ENCODE data around the gene INSRR.

Gene INSRR

DNA sequence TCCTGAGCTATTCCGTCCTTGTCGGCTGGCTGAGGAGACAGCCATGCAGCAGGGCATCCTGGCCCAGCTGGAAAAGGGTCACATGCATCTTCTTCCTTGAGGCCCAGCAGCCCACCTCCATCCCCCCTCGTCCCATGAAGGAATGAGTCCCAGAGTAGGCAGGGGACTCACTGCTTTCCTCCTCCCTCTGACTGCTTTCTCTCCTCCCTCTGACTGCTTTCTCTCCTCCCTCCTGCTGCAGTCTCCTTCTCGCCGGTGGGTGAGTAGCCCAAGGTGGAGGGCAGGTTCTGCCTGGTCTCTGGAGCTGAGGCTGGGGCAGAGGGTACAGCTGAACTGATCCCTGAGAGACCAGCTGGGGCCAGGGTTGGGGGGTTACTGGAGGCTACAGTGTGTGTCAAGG, 15.2 kb upstream of the INSRR start:
- H3K4me3 ChIP-seq, result no peak overlapping the region
- DNase-seq (ENCODE audit: low spot score), result no peak
- TF ChIP-seq, protein P1, sequence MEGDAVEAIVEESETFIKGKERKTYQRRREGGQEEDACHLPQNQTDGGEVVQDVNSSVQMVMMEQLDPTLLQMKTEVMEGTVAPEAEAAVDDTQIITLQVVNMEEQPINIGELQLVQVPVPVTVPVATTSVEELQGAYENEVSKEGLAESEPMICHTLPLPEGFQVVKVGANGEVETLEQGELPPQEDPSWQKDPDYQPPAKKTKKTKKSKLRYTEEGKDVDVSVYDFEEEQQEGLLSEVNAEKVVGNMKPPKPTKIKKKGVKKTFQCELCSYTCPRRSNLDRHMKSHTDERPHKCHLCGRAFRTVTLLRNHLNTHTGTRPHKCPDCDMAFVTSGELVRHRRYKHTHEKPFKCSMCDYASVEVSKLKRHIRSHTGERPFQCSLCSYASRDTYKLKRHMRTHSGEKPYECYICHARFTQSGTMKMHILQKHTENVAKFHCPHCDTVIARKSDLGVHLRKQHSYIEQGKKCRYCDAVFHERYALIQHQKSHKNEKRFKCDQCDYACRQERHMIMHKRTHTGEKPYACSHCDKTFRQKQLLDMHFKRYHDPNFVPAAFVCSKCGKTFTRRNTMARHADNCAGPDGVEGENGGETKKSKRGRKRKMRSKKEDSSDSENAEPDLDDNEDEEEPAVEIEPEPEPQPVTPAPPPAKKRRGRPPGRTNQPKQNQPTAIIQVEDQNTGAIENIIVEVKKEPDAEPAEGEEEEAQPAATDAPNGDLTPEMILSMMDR (IDR thresholded peaks at IDR 0.05), result no peak
- H3K27ac ChIP-seq, result no peak overlapping the region

DNA sequence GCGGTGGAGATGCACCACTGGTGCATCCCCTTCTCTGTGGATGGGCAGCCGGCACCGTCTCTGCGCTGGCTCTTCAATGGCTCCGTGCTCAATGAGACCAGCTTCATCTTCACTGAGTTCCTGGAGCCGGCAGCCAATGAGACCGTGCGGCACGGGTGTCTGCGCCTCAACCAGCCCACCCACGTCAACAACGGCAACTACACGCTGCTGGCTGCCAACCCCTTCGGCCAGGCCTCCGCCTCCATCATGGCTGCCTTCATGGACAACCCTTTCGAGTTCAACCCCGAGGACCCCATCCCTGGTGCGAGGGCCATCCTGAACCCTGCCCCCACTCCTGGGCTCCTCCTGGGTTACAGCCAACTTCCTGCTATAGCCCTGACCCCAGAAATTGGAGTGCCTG, 14.7 kb upstream of the INSRR start:
- DNase-seq (ENCODE audit: low spot score), result no peak
- no peak overlapping the region for H3K4me3 ChIP-seq
- H3K27ac ChIP-seq, result no peak overlapping the region
- TF ChIP-seq, protein P1 (IDR thresholded peaks at IDR 0.05), result no peak

DNA sequence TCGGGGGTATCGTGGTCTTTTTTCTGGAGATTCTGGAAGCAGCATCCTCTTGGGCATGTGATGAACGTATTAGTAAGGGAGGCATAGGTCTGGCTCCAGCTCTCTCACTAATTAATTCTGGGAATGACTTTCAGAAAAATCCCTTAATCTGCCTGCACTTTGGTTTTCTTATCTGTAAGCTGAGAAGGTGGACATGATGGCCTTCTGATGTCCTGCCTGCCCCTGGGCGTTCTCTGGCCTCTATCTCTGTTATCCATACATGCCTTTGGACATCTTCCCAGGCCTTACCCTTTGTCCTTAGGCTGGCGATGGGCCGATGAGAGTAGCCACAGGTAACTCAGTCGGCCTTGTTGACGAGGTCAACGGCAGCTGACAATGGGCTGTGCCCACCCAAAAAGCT, 10.5 kb upstream of the INSRR start:
- TF ChIP-seq, protein P1 (IDR thresholded peaks at IDR 0.05), result no peak
- DNase-seq (ENCODE audit: low spot score), result no peak
- Histone ChIP-seq H3K27ac (no peak overlapping the region), H3K4me3 (no peak overlapping the region)

DNA sequence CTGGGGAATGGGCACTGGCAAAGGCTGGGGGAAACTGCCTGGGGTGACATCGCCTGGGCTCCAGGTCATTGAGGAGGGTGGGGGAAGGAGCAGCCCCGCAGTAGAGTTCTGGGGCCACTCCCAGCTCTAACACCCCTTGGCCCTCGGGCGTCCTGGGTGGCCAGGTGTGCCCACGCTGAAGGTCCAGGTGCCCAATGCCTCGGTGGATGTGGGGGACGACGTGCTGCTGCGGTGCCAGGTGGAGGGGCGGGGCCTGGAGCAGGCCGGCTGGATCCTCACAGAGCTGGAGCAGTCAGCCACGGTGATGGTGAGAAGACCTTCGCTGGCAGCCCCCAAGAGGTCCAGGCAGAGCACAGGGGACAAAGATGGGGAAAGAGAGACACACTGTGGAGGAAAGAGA, 9.4 kb upstream of the INSRR start:
- Histone ChIP-seq H3K27ac (no peak overlapping the region), H3K4me3 (no peak overlapping the region)
- TF ChIP-seq, protein P1 (IDR thresholded peaks at IDR 0.05), result no peak
- no peak for DNase-seq (ENCODE audit: low spot score)

DNA sequence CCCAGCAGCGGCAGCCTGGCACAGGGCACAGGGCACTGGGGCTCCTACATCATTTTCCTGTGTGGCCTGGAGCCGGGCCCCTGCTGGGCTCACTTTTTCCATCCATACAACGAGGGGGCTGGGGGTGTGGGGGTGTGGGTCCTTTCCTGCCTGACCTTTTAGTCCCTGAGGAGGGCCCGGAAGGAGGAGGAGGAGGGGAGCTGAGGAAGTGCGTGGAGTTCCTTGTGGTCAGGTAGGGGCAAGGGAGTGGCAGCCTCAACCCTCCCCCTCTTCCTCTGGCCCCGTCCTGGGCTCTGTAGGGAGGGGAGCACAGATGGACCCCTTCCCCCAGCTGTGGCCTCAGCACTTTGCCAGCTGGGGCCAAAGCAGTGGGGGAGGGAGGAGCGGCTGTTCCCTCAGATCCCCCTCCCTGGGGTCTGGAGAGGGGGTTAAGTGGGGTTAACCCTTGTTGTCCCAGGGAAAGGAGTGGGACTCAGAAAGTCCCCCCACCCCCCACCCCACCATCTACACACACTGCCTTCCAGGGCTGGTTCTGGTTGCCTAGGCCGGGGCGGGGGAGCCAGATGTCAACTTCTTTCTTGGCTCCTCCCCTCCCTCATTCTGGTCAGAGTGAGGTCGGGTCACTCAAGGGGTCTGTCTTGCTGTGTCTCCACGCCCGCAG, 7.5 kb upstream of the INSRR start:
- Histone ChIP-seq H3K4me3 (no peak overlapping the region), H3K27ac (no peak overlapping the region)
- DNase-seq (ENCODE audit: low spot score), result no peak
- TF ChIP-seq, protein P1 (IDR thresholded peaks at IDR 0.05), result no peak

DNA sequence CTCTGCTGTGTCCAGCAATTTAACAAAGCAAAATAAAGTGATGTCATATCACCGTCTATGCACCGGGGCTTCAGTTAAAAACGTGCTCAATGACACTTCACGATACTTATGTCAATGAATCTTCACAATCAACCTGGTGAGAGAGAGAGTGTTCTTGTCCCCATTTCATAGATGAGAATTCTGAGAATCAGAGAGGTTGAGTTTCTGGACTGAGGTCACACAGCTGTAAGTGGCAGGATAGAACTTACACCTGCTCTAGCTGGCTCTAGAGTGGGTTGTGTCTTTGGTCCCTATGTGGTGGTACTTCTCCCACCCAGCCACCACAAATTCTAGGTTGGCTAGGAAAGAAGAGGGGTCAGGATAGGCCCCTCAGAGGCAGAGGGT, 6.9 kb upstream of the INSRR start:
- TF ChIP-seq, protein P1 (IDR thresholded peaks at IDR 0.05), result no peak
- Histone ChIP-seq H3K27ac (no peak overlapping the region), H3K4me3 (no peak overlapping the region)
- no peak for DNase-seq (ENCODE audit: low spot score)

DNA sequence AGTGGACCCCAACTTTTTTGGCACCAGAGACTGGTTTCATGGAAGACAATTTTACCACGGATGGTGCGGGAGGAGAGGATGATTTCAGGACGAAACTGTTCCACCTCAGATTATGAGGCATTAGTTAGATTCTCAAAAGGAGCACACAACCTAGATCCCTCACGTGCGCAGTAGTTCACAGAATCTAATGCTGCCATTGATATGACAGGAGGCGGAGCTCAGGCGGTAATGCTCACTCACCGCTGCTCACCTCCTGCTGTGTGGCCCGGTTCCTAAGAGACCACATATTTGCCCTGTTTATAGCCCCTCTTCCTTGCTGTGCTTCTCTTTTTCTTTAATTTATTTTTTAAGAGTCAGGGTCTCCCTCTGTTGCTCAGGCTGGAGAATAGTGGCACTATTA, 6.3 kb upstream of the INSRR start:
- no peak overlapping the region for H3K27ac ChIP-seq
- H3K4me3 ChIP-seq, result no peak overlapping the region
- DNase-seq (ENCODE audit: low spot score), result no peak
- TF ChIP-seq, protein P1 (IDR thresholded peaks at IDR 0.05), result no peak

Measured in coronary artery (tissue), 2 donors.